HCT116 (cell line): ENCODE data around the gene PC. TPM values are rescaled to one million over a fixed set of nuclear protein-coding genes. Genes with fewer than 3 reads are reported as not detected.

ENCODE experiments used
- ATAC-seq: fragments of 200-7000 bp; cut with Tn5 transposase; 2 replicates; pipeline ENCODE4 v1.9.1; 2020; ENCODE audit warnings: mild to moderate bottlenecking, moderate library complexity
- BruUV-seq: library from RNA; stranded (reverse); fragments of 400-500 nt; replicated peaks from 2 replicates; lab custom pipeline; 2021; lab: Mats Ljungman, UMichigan
- CTCF ChIA-PET: fragments of 300-600 bp; sonication (Branson Sonifier 250); formaldehyde crosslinking; loops from one replicate; lab custom pipeline; 2021; ENCODE audit warnings: antibody characterized with exemption; lab: Charles Lee
- POLR2A ChIA-PET: fragments of 300-600, 350-600 bp; sonication (Branson Sonifier 250); formaldehyde crosslinking; loops from one replicate; lab custom pipeline; 2021; ENCODE audit warnings: antibody characterized with exemption; lab: Charles Lee
- RAD21 ChIA-PET, 2 experiments: fragments of 300-600 bp; sonication (Branson Sonifier 250); formaldehyde crosslinking; loops; one replicate each; lab custom pipeline; 2023; ENCODE audit warnings: low total read pairs in 2 of 2; ENCODE audit not compliant: uncharacterized antibody in 2 of 2, unreplicated experiment in 2 of 2, low non-redundant PET in 1 of 2; lab: Charles Lee
- DNase-seq: peaks from one replicate; pipeline ENCODE4 v3.0.0-alpha.2; 2010; ENCODE audit warnings: low read depth, low spot score
- H2AFZ ChIP-seq: fragments of 200-600 bp; shearing (Covaris generic), sonication (generic); 2 replicates; pipeline ENCODE4 v1.6.1; 2017; ENCODE audit warnings: low read depth, mixed run types, mixed read lengths, antibody characterized with exemption, low read length; ENCODE audit not compliant: poor library complexity, severe bottlenecking
- H3K27ac ChIP-seq: 2 replicates; pipeline ENCODE4 v1.5.1; 2012; ENCODE audit warnings: low read depth, low read length
- H3K27me3 ChIP-seq: fragments of 200-600 bp; sonication (generic); 2 replicates; pipeline ENCODE4 v1.6.1; 2016; ENCODE audit warnings: mixed run types, low read length, mixed read lengths; ENCODE audit not compliant: insufficient read depth
- H3K36me3 ChIP-seq, 2 experiments: fragments of 200-500 bp in 1 of 2; fragments of 200-600 bp in 1 of 2; sonication (Bioruptor generic) in 1 of 2; sonication (generic) in 1 of 2; 2 replicates each; pipeline versions ENCODE4 v1.5.1 to v1.6.1; 2014 to 2016; ENCODE audit warnings: low read length in 2 of 2, inconsistent platforms in 1 of 2, mixed read lengths in 1 of 2, mixed run types in 1 of 2; ENCODE audit not compliant: insufficient read depth in 2 of 2, control insufficient read depth in 1 of 2
- H3K4me1 ChIP-seq, 2 experiments: fragments of 200-600 bp in 1 of 2; sonication (generic) in 1 of 2; 2 replicates each; pipeline versions ENCODE4 v1.5.1 to v1.6.1; 2012 to 2017; ENCODE audit warnings: low read length in 2 of 2, inconsistent platforms in 1 of 2, mild to moderate bottlenecking in 1 of 2, mixed read lengths in 1 of 2, mixed run types in 1 of 2, moderate library complexity in 1 of 2; ENCODE audit not compliant: insufficient read depth in 2 of 2, control insufficient read depth in 1 of 2
- H3K4me2 ChIP-seq: fragments of 200-600 bp; sonication (generic); 2 replicates; pipeline ENCODE4 v1.6.1; 2017; ENCODE audit warnings: mixed run types, low read length, mixed read lengths
- H3K4me3 ChIP-seq, 2 experiments: fragments of 200-600 bp in 1 of 2; sonication (generic) in 1 of 2; replicated peaks in 1 of 2; 2 replicates each; pipeline ENCODE4 v1.5.1; 2011 to 2016; ENCODE audit warnings: low read length in 2 of 2, control low read depth in 1 of 2, low read depth in 1 of 2, mild to moderate bottlenecking in 1 of 2, mixed read lengths in 1 of 2, mixed run types in 1 of 2
- H3K79me2 ChIP-seq: fragments of 200-600 bp; sonication (generic); 2 replicates; pipeline ENCODE4 v1.6.1; 2017; ENCODE audit warnings: mild to moderate bottlenecking, mixed run types, low read length, moderate library complexity, mixed read lengths; ENCODE audit not compliant: insufficient read depth
- H3K9ac ChIP-seq: fragments of 200-600 bp; sonication (generic); 2 replicates; pipeline ENCODE4 v1.6.1; 2016; ENCODE audit warnings: low read length, mixed read lengths
- H3K9me2 ChIP-seq: fragments of 200-600 bp; sonication (generic), shearing (Covaris generic); 2 replicates; pipeline ENCODE4 v1.6.1; 2017; ENCODE audit warnings: mixed run types, mild to moderate bottlenecking, moderate library complexity; ENCODE audit not compliant: insufficient read depth
- H3K9me3 ChIP-seq, 2 experiments: fragments of 200-500 bp in 1 of 2; fragments of 200-600 bp in 1 of 2; sonication (Bioruptor generic) in 1 of 2; sonication (generic) in 1 of 2; 2 replicates each; pipeline ENCODE4 v1.6.1; 2014 to 2017; ENCODE audit warnings: low read length in 2 of 2, mixed read lengths in 2 of 2, inconsistent platforms in 1 of 2, low read depth in 1 of 2, mild to moderate bottlenecking in 1 of 2, mixed run types in 1 of 2, moderate library complexity in 1 of 2; ENCODE audit not compliant: control insufficient read depth in 1 of 2, insufficient read depth in 1 of 2
- H4K20me1 ChIP-seq: fragments of 200-600 bp; sonication (generic), shearing (Covaris generic); 2 replicates; pipeline ENCODE4 v1.6.1; 2017; ENCODE audit warnings: mixed run types, mild to moderate bottlenecking, moderate library complexity; ENCODE audit not compliant: insufficient read depth
- CBX3 ChIP-seq: IDR thresholded peaks from 2 replicates; pipeline ENCODE4 v1.6.1; 2012; ENCODE audit warnings: low read depth
- CEBPB ChIP-seq: IDR thresholded peaks from 2 replicates; pipeline ENCODE4 v1.6.1; 2012; ENCODE audit warnings: low read depth
- ELF1 ChIP-seq: IDR thresholded peaks from 2 replicates; pipeline ENCODE4 v1.6.1; 2012; ENCODE audit warnings: low read depth, borderline replicate concordance
- FOSL1 ChIP-seq: IDR thresholded peaks from 2 replicates; pipeline ENCODE4 v1.6.1; 2012; ENCODE audit warnings: low read depth
- JUND ChIP-seq: IDR thresholded peaks from 2 replicates; pipeline ENCODE4 v1.6.1; 2012
- POLR2A ChIP-seq: IDR thresholded peaks from 2 replicates; pipeline ENCODE4 v1.7.0; 2011; ENCODE audit warnings: borderline replicate concordance; ENCODE audit not compliant: insufficient read depth, insufficient read length; ENCODE audit errors: extremely low read depth
- POLR2AphosphoS5 ChIP-seq: IDR thresholded peaks from 2 replicates; pipeline ENCODE4 v1.6.1; 2011; ENCODE audit warnings: mild to moderate bottlenecking, low read depth, low read length, moderate library complexity
- TCF7L2 ChIP-seq: IDR thresholded peaks from 2 replicates; pipeline ENCODE4 v1.7.0; 2011; ENCODE audit warnings: borderline replicate concordance, inconsistent platforms; ENCODE audit not compliant: insufficient read depth, insufficient read length; ENCODE audit errors: extremely low read depth
- YY1 ChIP-seq: IDR thresholded peaks from 2 replicates; pipeline ENCODE4 v1.6.1; 2011; ENCODE audit warnings: low read length, low read depth, moderate library complexity, mild to moderate bottlenecking; ENCODE audit not compliant: insufficient replicate concordance; ENCODE audit errors: extremely low read depth
- ZFX ChIP-seq: fragments of 450-650 bp; IDR thresholded peaks from 2 replicates; pipeline ENCODE4 v1.6.1; 2017
- ZNF274 ChIP-seq: fragments of 200-500 bp; sonication (Bioruptor generic); IDR thresholded peaks from 2 replicates; pipeline ENCODE4 v1.6.1; 2014; ENCODE audit warnings: mild to moderate bottlenecking, low read depth, low read length, inconsistent platforms
- intact Hi-C: fragments of 100-400 bp; cut with micrococcal nuclease; formaldehyde crosslinking; loops from 2 replicates; pipeline ENCODE4 v1.10.0; 2022
- total RNA-seq: library from RNA; stranded (reverse); gene quantifications from one replicate; pipeline ENCODE4 v1.2.1, GENCODE V29; 2021; ENCODE audit not compliant: unreplicated experiment
- TF ChIP-seq, protein P1 (sequence below): IDR thresholded peaks from 2 replicates; pipeline ENCODE4 v1.6.1; 2011; ENCODE audit warnings: mild to moderate bottlenecking, low read length, moderate library complexity; ENCODE audit not compliant: insufficient replicate concordance; ENCODE audit errors: extremely low read depth
- TF ChIP-seq, protein P2 (sequence below), 3 experiments: fragments of 200-600 bp in 1 of 3; sonication (generic) in 1 of 3; IDR thresholded peaks in 2 of 3; conservative IDR thresholded peaks in 1 of 3; 2 replicates each; pipeline ENCODE4 v1.5.1; 2012 to 2017; ENCODE audit warnings: low read depth in 2 of 3, low read length in 2 of 3, antibody characterized with exemption in 1 of 3, borderline replicate concordance in 1 of 3, control low read depth in 1 of 3, mild to moderate bottlenecking in 1 of 3, mixed read lengths in 1 of 3, mixed run types in 1 of 3, moderate library complexity in 1 of 3; ENCODE audit not compliant: insufficient read depth in 1 of 3

PC gene
- total RNA-seq, 1 experiment from 2014 or later = 24.1 TPM

DNA sequence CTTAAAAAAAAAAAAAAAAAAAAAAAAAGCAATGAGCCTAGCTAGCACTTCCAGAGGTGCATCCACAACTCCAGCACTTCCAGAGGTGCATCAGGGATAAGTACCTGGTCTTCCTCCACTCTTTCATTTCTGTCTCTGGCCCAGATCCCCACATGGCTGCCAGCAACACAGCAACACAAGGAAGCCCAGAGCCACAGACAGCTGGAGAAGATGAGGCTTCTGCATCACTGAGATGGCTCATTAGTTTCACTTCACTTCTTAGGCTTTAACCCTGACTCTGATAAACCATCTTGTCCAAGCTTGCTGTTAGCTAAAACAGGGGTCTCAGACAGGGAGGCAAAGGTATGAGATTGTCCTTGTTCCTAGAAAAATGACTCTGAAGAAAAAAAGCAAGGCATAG, 35.6 kb downstream of the PC start:
- RAD21 ChIA-PET = interaction anchor here in 1 of 2 experiments (0.6 kb wide), 1 partner anchor 91 kb away, joined by 3 read pairs; no protein-coding TSS in a partner anchor
- intact Hi-C loops = no loop called here

DNA sequence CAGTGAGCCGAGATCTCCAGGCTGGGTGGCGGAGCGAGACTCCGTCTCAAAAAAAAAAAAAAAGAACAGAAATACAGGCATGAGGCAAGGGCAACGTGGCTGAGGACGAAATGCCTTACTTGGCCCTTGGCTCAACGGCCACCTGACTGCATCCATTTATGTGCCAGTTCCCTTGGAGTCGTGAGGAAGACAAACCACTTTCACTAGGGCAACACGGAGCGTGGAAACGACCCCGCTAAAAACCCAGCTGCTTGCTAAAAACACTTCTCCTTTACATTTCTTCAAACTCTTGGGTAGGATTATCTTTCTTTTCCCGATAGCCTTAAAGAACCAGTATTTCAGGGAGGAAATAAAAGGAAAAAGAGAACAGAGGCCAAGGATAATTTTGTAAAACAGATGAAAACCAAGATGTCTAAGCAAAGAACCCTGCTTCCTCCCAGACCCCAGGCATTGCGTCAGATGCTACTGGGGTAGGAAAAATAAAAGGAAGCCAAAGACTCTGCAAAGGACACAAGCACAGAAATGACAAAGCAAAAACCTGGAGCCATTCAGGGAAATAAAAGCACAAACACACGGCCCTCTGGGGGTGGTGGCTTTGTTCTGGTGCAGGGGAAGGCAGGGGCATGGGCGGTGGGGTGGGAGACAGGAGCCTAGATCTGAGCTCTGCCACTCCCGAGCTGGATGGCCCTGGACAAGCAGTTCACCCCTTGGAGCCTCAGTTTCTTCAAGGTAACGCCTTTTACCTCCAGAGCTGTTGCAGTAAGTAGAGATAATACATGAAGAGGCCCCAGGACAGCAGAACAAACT, 37.0 kb downstream of the PC start:
- no peak for TF ChIP-seq CBX3
- TF ChIP-seq TCF7L2 = no peak
- TF ChIP-seq ZFX = no peak
- TF ChIP-seq ZNF274 = no peak
- no peak for TF ChIP-seq POLR2AphosphoS5
- TF ChIP-seq ELF1 = no peak
- TF ChIP-seq YY1 = no peak
- TF ChIP-seq, protein P1, sequence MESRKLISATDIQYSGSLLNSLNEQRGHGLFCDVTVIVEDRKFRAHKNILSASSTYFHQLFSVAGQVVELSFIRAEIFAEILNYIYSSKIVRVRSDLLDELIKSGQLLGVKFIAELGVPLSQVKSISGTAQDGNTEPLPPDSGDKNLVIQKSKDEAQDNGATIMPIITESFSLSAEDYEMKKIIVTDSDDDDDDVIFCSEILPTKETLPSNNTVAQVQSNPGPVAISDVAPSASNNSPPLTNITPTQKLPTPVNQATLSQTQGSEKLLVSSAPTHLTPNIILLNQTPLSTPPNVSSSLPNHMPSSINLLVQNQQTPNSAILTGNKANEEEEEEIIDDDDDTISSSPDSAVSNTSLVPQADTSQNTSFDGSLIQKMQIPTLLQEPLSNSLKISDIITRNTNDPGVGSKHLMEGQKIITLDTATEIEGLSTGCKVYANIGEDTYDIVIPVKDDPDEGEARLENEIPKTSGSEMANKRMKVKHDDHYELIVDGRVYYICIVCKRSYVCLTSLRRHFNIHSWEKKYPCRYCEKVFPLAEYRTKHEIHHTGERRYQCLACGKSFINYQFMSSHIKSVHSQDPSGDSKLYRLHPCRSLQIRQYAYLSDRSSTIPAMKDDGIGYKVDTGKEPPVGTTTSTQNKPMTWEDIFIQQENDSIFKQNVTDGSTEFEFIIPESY = no peak
- no peak for TF ChIP-seq FOSL1
- TF ChIP-seq CEBPB = no peak
- TF ChIP-seq JUND = no peak
- POLR2A ChIA-PET = no interaction called here
- BruUV-seq = no TSS peak
- no peaks in the 10 kb centered on the region for H4K20me1 ChIP-seq
- no peak for ATAC-seq
- no peak overlapping the region for H3K9ac ChIP-seq
- H3K27ac ChIP-seq = no peak overlapping the region
- CTCF ChIA-PET = no interaction called here
- no peaks in the 10 kb centered on the region for H3K36me3 ChIP-seq
- RAD21 ChIA-PET = no interaction called here
- DNase-seq = no peak
- H3K27me3 ChIP-seq = no peaks in the 10 kb centered on the region
- no peaks in the 10 kb centered on the region for H3K4me1 ChIP-seq
- H3K79me2 ChIP-seq = no peaks in the 10 kb centered on the region
- intact Hi-C loops = no loop called here
- no peak overlapping the region for H3K4me2 ChIP-seq
- H3K9me3 ChIP-seq = no peaks in the 10 kb centered on the region
- H3K9me2 ChIP-seq = no peaks in the 10 kb centered on the region
- no peak overlapping the region for H2AFZ ChIP-seq
- H3K4me3 ChIP-seq = no peak overlapping the region

More for the DNA sequence above, 35.6 kb downstream of the PC start:
- DNase-seq (no peak), ATAC-seq (no peak)
- no peak overlapping the region for H3K4me3 ChIP-seq
- H3K9ac ChIP-seq = no peak overlapping the region
- H3K36me3 ChIP-seq = no peaks in the 10 kb centered on the region
- CTCF ChIA-PET = no interaction called here
- no peaks in the 10 kb centered on the region for H3K9me2 ChIP-seq
- H4K20me1 ChIP-seq = no peaks in the 10 kb centered on the region
- H3K27me3 ChIP-seq = no peaks in the 10 kb centered on the region
- no peaks in the 10 kb centered on the region for H3K4me1 ChIP-seq
- no peak overlapping the region for H3K27ac ChIP-seq
- POLR2A ChIA-PET = interaction anchor here (0.6 kb wide), 2 partner anchors 9 to 99 kb away, joined by 3 read pairs; no protein-coding TSS in a partner anchor
- TF ChIP-seq ELF1 = no peak
- TF ChIP-seq, protein P2, sequence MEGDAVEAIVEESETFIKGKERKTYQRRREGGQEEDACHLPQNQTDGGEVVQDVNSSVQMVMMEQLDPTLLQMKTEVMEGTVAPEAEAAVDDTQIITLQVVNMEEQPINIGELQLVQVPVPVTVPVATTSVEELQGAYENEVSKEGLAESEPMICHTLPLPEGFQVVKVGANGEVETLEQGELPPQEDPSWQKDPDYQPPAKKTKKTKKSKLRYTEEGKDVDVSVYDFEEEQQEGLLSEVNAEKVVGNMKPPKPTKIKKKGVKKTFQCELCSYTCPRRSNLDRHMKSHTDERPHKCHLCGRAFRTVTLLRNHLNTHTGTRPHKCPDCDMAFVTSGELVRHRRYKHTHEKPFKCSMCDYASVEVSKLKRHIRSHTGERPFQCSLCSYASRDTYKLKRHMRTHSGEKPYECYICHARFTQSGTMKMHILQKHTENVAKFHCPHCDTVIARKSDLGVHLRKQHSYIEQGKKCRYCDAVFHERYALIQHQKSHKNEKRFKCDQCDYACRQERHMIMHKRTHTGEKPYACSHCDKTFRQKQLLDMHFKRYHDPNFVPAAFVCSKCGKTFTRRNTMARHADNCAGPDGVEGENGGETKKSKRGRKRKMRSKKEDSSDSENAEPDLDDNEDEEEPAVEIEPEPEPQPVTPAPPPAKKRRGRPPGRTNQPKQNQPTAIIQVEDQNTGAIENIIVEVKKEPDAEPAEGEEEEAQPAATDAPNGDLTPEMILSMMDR (IDR thresholded peaks at IDR 0.05 in 2 of 3, conservative IDR thresholded peaks at IDR 0.05 in 1 of 3; ENCODE audit: borderline replicate concordance in 1 of 3, insufficient read depth in 1 of 3, low read depth in 2 of 3, low read length in 2 of 3) = no peak
- no peak for TF ChIP-seq JUND
- TF ChIP-seq POLR2A = no peak
- no peak for TF ChIP-seq YY1
- no peak overlapping the region for H3K4me2 ChIP-seq
- H2AFZ ChIP-seq = no peak overlapping the region
- no TSS peak for BruUV-seq
- H3K9me3 ChIP-seq = no peaks in the 10 kb centered on the region
- H3K79me2 ChIP-seq = no peaks in the 10 kb centered on the region
